Activated T-helper 1 cell treated with anti-CD3 and anti-CD28 coated beads, Interleukin-12 subunit alpha, Interleukin-12 subunit beta, Interleukin-2, Interleukin-4 antibody, amounts not matched to agents 30 ng/mL and 10 ng/mL and 1 ng/mL, durations not matched to agents 14 hours and 24 hours and 36 hours (primary cell): Measurements from ENCODE around the gene TRIM65. TPM values are rescaled to one million over a fixed set of nuclear protein-coding genes. Genes with fewer than 3 reads are reported as not detected.

Experiments
- DNase-seq: peaks from one replicate; pipeline ENCODE4 v3.0.0; 2021; ENCODE audit warnings: low spot score
- H3K27ac Mint-ChIP-seq: one replicate; pipeline ENCODE4 v1.8.0; 2021; ENCODE audit warnings: mild to moderate bottlenecking, mixed read lengths
- H3K27me3 Mint-ChIP-seq: one replicate; pipeline ENCODE4 v1.8.0; 2022; ENCODE audit warnings: mild to moderate bottlenecking, moderate library complexity, mixed read lengths; ENCODE audit not compliant: insufficient read depth
- H3K36me3 Mint-ChIP-seq: one replicate; pipeline ENCODE4 v1.8.0; 2021; ENCODE audit warnings: low read depth, mixed read lengths
- H3K4me1 Mint-ChIP-seq: one replicate; pipeline ENCODE4 v1.8.0; 2021; ENCODE audit warnings: low read depth, mixed read lengths
- H3K4me3 Mint-ChIP-seq: one replicate; pipeline ENCODE4 v1.8.0; 2021; ENCODE audit warnings: mild to moderate bottlenecking, moderate library complexity, mixed read lengths
- H3K9me3 Mint-ChIP-seq: one replicate; pipeline ENCODE4 v1.8.0; 2021; ENCODE audit warnings: mixed read lengths
- intact Hi-C: fragments of 100-400 bp; cut with micrococcal nuclease; formaldehyde crosslinking; loops from one replicate; pipeline ENCODE4 v1.15.1; 2024
- total RNA-seq: library from RNA; stranded (reverse); gene quantifications from 2 replicates; pipeline ENCODE4 v1.2.3, GENCODE V29; 2022

Gene TRIM65
- total RNA-seq, 1 donor from 2014 or later = 45.0 TPM

DNA sequence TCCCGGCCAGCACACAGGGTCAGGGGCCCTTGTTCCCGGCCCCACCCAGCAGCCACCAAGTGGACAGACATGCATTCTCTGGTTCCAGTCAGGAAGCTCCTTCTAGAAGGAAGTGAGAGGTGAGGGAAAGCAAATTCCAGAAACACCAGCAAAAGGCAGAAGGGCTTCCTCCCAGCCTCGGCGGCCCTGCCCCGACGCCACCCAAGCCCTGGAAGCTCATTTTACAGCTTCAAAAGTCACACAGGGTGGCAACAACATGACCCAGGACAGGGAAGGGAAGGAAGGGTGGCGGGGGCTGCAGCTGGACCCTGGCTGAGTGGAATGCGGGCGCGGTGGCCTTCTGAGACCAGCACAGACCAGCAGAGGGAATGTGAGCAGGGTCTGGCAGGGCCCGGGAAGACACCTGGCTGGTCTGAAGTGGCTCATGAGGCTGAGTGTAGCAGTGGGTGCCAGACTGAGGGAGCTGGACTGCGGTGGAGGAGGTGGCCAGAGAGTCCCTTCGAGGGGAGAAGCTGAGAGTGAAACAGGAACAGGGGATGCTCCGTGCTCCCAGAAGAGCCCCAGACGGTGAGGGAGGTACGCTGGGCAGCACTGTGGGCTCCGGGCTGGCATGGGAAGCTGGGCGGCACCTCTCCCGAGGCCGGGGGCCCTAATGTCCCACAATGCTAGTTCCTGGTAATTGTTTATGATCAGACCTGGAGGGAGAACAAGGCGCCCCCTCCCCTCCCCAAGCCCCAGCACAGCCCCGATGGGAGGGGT is 50.6 kb downstream of the TRIM65 start:
- peak overlapping the region; percentile 29 for H3K27ac Mint-ChIP-seq
- H3K9me3 Mint-ChIP-seq = no peaks in the 10 kb centered on the region
- no peak for DNase-seq
- peaks cover 24% of the 10 kb centered on the region for H3K36me3 Mint-ChIP-seq
- H3K27me3 Mint-ChIP-seq = no peaks in the 10 kb centered on the region
- peak overlapping the region; percentile 66 for H3K4me3 Mint-ChIP-seq
- H3K4me1 Mint-ChIP-seq = peaks cover 16% of the 10 kb centered on the region
- intact Hi-C loops = loop anchor here (2.0 kb wide), 1 partner anchor 69 kb away; no protein-coding TSS in a partner anchor

DNA sequence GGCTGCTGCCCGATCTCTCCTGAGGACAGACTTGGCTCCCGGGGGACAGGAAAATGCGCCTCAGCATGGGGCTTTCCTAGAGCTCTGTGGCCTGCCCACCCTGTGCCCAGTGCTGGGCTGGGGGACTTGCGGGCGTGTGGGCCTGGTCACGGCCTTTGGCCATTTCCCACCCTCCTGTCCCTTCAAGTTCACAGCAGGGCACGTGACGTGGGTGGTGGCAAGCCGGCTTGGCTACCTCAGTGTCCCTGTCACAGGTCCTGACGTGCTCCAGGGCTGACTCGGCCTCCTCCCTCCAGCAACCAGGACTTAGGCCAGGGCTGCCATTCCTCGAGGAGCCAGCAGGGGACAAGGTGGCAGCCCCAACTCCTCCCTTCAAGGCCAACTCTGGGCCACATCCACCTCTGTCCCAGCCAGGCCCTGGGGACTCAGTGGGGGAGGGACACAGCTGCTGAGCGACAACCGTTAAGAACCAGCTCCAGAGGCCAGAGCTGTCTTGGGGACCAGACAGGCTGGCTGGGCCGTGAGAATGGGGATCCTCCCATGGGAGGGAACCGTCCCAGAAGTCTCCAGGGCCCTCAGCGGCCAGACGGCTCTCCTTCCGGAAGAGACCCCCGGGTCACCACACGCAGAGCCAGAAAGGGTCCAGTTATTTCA is 51.6 kb downstream of the TRIM65 start:
- peaks cover 24% of the 10 kb centered on the region for H3K36me3 Mint-ChIP-seq
- peak overlapping the region; percentile 48 for H3K27ac Mint-ChIP-seq
- peaks cover 16% of the 10 kb centered on the region for H3K4me1 Mint-ChIP-seq
- DNase-seq = no peak
- peak overlapping the region; percentile 58 for H3K4me3 Mint-ChIP-seq
- no peaks in the 10 kb centered on the region for H3K27me3 Mint-ChIP-seq
- H3K9me3 Mint-ChIP-seq = no peaks in the 10 kb centered on the region
- intact Hi-C loops = loop anchor here (2.0 kb wide), 1 partner anchor 68 kb away; no protein-coding TSS in a partner anchor

DNA sequence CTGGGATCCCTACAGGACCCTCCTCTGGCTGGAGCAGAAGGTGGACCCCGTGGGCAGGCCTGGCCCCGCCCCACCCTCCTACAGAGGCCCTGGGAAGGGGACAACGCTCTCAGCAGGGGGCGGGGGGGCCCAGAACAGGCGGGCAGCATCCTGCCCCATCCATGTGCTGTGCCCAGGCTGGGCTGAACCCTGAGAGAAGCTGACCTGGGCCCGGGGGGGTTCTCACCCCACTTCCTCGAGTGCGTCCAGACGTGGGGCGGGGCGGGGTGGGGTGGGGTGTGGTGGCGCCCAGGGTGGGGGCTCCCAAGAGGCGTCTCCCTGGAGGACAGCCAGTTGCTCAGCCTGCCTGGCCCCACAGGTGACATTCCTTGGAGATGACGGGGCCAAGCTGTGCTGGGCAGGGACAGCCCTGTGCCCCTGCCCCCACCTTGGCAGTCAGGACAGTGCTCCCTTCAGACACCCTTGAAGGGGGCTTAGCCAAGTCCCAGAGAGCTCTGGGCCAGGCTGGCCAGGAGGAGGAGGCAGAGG is 52.2 kb downstream of the TRIM65 start:
- Mint-ChIP-seq H3K4me1 (peaks cover 16% of the 10 kb centered on the region), H3K9me3 (no peaks in the 10 kb centered on the region), H3K27me3 (no peaks in the 10 kb centered on the region), H3K36me3 (peaks cover 21% of the 10 kb centered on the region), H3K4me3 (peak overlapping the region; percentile 94), H3K27ac (peak overlapping the region; percentile 97)
- intact Hi-C loops = loop anchor here (1.0 to 2.0 kb wide), 2 partner anchors 11 to 68 kb away; partner anchors contain the start of gene WBP2
- no peak for DNase-seq

DNA sequence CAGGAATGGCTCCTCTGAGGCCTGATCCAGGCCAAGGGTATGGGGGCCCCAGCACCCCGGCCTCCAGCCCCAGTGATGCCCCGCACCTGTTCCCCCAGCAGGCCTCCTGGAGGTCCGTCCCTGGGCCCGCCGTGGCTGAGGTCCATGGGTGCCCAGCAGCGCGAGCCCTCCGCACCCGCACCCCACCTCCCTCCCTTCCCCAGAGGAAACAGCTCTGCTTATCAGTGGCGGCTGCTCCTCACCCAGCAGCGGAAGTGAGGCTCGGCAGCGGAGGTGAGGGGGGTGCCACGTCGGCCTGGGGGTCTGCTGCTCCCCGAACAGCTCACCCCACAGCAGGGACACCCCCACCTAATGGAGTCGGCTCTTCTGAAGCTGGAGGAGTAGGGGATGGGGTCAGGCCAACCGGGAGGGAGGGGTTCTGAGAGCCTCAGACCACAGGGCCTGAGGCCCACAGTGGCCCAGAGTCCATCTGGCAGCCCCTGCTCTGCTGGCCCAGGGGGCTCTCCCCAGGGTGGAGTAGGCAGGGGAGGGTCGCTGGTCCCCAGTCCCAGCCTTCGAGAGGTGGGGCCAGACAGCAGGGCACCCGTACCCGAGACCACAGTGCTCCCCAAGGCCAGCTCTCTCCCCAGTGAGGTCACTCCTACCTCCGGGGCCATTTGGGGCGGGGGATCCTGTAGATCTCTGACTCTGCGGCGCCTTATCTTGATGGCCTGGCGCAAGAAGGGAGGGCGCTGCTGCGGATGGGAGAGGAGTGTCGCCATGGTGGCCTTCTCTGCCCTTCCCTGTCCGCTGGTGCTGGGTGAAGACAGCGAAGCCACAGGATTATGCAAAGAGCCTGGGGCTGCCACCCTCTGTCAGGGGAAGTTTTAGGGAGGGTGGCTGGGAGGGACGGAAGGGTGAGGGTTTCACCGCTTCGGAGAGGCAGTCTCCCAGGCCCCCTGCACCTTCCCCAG is 52.9 kb downstream of the TRIM65 start, which contains the start of gene UNC13D:
Gene UNC13D, minus strand, starts transcription at position 828 of the 953 bp plus-strand sequence. Its CDS starts 67 bp downstream, at position 761.
- H3K9me3 Mint-ChIP-seq = no peaks in the 10 kb centered on the region
- peak within 1 kb of the TSS; percentile 97 for H3K27ac Mint-ChIP-seq
- intact Hi-C loops = loop anchor here (1.0 to 2.0 kb wide), 4 partner anchors 11 to 67 kb away; partner anchors contain the start of gene WBP2
- H3K27me3 Mint-ChIP-seq = no peaks in the 10 kb centered on the region
- peak; percentile 56 for DNase-seq
- H3K4me3 Mint-ChIP-seq = peak within 1 kb of the TSS; percentile 94
- peaks cover 16% of the 10 kb centered on the region for H3K4me1 Mint-ChIP-seq
- peaks cover 19% of the 10 kb centered on the region for H3K36me3 Mint-ChIP-seq

DNA sequence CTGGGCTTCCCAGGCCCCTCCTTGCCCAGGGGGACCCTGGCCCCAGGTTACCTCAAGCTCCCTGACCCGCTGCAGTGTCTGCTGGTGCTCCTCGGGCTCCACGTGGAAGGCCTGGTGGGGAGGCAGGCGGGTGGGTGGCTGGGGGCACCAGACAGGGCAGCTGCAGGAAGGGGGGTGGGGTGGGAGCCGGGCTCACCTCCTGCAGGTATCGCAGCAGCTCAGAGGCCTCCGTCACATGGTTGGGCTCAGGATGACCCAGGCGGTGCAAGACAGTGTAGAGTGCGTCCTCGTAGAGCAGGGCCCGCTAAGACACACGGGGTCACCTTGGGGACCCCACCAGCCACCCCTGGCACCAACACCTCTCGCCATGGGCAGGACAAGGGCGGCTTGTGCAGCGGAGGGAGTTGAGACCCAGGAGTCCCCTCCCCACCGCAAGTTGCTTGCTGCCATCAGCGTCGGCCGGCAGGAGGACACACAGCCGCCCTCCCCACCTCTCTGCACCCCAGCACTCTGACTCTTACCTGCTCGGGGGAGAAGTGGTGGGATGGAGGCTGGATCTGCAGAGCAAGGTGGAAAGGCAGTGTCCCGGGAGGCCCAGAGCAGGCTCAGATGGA is 53.7 kb downstream of the TRIM65 start:
- H3K27me3 Mint-ChIP-seq = no peaks in the 10 kb centered on the region
- no peaks in the 10 kb centered on the region for H3K9me3 Mint-ChIP-seq

DNA sequence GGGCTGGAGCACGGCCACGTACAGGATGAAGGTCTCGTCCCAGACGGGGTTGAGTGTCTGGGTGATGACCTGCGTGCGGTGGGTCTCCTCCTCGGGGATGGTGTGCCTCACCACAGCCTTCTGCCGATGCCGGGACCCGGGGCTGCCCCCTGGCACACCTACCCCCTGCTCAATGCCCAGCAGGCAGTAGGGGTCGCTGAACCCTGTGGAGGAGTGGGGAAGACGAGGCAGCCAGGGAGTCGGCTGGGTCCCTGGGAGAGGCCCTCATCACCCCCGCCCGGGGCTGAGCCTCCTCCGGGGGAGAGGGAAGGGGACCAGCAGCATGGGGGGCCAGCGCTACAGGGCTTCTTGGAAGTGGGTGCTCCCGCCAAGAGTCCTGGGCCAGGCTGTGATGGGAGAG is 54.3 kb downstream of the TRIM65 start:
- H3K4me1 Mint-ChIP-seq = peaks cover 11% of the 10 kb centered on the region
- H3K9me3 Mint-ChIP-seq = no peaks in the 10 kb centered on the region
- H3K27me3 Mint-ChIP-seq = no peaks in the 10 kb centered on the region
- H3K27ac Mint-ChIP-seq = peak overlapping the region; percentile 58
- intact Hi-C loops = loop anchor here (2.0 kb wide), 1 partner anchor 16 kb away; no protein-coding TSS in a partner anchor
- peak overlapping the region; percentile 94 for H3K4me3 Mint-ChIP-seq
- H3K36me3 Mint-ChIP-seq = peaks cover 10% of the 10 kb centered on the region
- no peak for DNase-seq

More for the DNA sequence above, 53.7 kb downstream of the TRIM65 start:
- peak overlapping the region; percentile 89 for H3K27ac Mint-ChIP-seq
- H3K36me3 Mint-ChIP-seq = peaks cover 16% of the 10 kb centered on the region
- intact Hi-C loops = loop anchor here (1.0 to 2.0 kb wide), 2 partner anchors 10 to 16 kb away; no protein-coding TSS in a partner anchor
- no peak for DNase-seq
- H3K4me1 Mint-ChIP-seq = peaks cover 11% of the 10 kb centered on the region
- peak overlapping the region; percentile 94 for H3K4me3 Mint-ChIP-seq

DNA sequence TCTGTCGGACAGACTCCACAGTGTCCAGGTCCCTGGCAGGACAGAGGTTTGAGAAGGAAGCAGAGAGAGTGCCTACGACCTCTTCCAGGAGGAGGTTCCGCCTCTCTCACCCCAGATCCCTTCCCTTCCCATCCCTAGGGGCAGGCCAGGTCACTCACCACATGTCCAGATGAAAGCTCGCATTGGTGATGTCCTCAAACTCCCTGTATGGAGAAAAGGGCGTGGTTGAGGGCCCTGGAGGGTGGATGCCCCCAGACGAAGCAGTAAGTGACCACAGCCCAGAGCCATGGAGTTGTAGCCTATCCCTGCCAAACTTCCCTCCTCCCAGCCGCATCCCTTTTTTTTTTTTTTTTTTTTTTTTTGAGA is 56.0 kb downstream of the TRIM65 start:
- no peaks in the 10 kb centered on the region for H3K27me3 Mint-ChIP-seq
- H3K27ac Mint-ChIP-seq = no peak overlapping the region
- H3K4me3 Mint-ChIP-seq = no peak overlapping the region
- no peaks in the 10 kb centered on the region for H3K9me3 Mint-ChIP-seq
- H3K36me3 Mint-ChIP-seq = peaks cover 7% of the 10 kb centered on the region
- no peak for DNase-seq
- peaks cover 9% of the 10 kb centered on the region for H3K4me1 Mint-ChIP-seq
- intact Hi-C loops = no loop called here

DNA sequence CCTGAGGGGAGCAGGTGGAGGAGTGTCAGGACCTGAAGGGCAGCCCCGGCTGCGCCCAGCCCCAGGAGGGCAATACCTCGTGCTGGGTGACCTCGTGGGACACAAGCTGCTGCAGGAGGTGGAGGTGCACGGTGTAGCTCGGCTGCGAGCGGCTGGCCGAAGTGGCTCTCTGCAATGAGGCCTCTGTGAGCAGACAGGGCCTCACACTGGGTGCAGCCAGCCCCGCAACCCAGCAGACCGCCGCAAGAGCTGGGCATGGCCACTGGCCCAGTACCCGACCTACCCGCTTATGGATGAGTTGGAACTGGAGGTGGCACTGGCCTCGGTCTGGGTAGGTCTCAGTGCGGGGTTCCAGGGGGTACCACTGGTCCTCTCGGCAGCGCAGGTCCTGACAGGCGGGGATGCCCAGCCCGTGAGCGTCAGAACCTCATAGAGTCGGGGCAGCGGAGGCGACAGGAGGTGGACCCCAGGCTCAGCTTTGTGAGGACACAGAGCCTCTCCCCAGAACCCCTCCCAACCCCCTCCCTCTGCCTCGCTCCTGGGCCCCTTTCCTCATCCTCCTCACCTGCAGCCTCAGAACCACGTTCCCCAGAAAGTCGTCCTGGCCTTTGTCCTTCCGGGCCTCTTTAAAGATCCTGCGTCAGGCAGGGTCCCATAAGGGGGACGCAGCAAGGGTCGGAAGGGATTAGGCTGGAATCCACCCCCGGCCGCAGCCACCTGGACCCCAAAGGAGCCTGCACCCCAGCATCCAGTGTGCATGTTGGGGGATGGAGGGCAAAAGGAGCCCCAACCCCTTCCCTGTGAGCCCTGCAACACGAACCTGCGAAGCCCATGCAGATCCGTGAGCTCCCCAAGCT is 56.6 kb downstream of the TRIM65 start:
- intact Hi-C loops = no loop called here
- Mint-ChIP-seq H3K9me3 (no peaks in the 10 kb centered on the region), H3K4me3 (peak overlapping the region; percentile 1), H3K27ac (no peak overlapping the region), H3K36me3 (peaks cover 4% of the 10 kb centered on the region), H3K27me3 (no peaks in the 10 kb centered on the region), H3K4me1 (peaks cover 3% of the 10 kb centered on the region)
- no peak for DNase-seq

Other genes with a start within 250 kb of the TRIM65 start
- gene RECQL5, start 229.8 kb downstream of the TRIM65 start, total RNA-seq = 29.9 and 34.1 TPM in 2 replicates
- gene SAP30BP, start 229.6 kb downstream of the TRIM65 start, total RNA-seq = 113 and 117 TPM in 2 replicates
- 1.4 and 2.7 TPM in 2 replicates for gene ITGB4, start 175.5 kb downstream of the TRIM65 start, total RNA-seq
- 48.0 and 49.3 TPM in 2 replicates for gene GALK1, start 131.8 kb downstream of the TRIM65 start, total RNA-seq
- 26.0 and 26.9 TPM in 2 replicates for gene UNK, start 112.1 kb downstream of the TRIM65 start, total RNA-seq
- 185 and 186 TPM in 2 replicates for gene UNC13D, start 52.5 kb downstream of the TRIM65 start, total RNA-seq
- gene WBP2, start 41.6 kb downstream of the TRIM65 start, total RNA-seq = 68.8 and 74.4 TPM in 2 replicates
- 30.5 and 32.7 TPM in 2 replicates for gene TRIM47, start 18.4 kb downstream of the TRIM65 start, total RNA-seq
- 151 and 160 TPM in 2 replicates for gene MRPL38, start 7.9 kb upstream of the TRIM65 start, total RNA-seq
- gene FBF1, start 44.1 kb upstream of the TRIM65 start, total RNA-seq = 19.4 and 20.0 TPM in 2 replicates
- 25.3 and 28.2 TPM in 2 replicates for gene ACOX1, start 82.2 kb upstream of the TRIM65 start, total RNA-seq
- gene TEN1, start 82.3 kb upstream of the TRIM65 start, total RNA-seq = 10.7 and 15.4 TPM in 2 replicates
- 4.9 and 5.3 TPM in 2 replicates for gene CDK3, start 103.9 kb upstream of the TRIM65 start, total RNA-seq
- 0.02 and 0.05 TPM in 2 replicates for gene EVPL, start 130.4 kb upstream of the TRIM65 start, total RNA-seq
- 177 and 184 TPM in 2 replicates for gene SRP68, start 175.6 kb upstream of the TRIM65 start, total RNA-seq
- 3.6 and 3.7 TPM in 2 replicates for gene GALR2, start 177.8 kb upstream of the TRIM65 start, total RNA-seq
- gene ZACN, start 182.2 kb upstream of the TRIM65 start, total RNA-seq = 2.7 and 2.9 TPM in 2 replicates
- gene EXOC7, start 206.8 kb upstream of the TRIM65 start, total RNA-seq = 108 and 116 TPM in 2 replicates
- gene FOXJ1, start 244.3 kb upstream of the TRIM65 start, total RNA-seq = 0.10 TPM in 1 of 2 replicates, not detected in the other